OCI-LY1 (cell line): ENCODE data around the gene FAM120A.

Source experiments
- H2AFZ ChIP-seq: fragments of 200-600 bp; sonication (generic), shearing (Covaris generic); 2 replicates; pipeline ENCODE4 v1.6.0; 2014; ENCODE audit warnings: antibody characterized with exemption, mild to moderate bottlenecking, low read length
- H3F3A ChIP-seq: fragments of 200-600 bp; sonication (generic), shearing (Covaris generic); 2 replicates; pipeline ENCODE4 v1.6.0; 2014; ENCODE audit warnings: mild to moderate bottlenecking, antibody characterized with exemption, low read length, moderate library complexity; ENCODE audit not compliant: insufficient read depth
- H3K27ac ChIP-seq: fragments of 200-600 bp; sonication (generic); 2 replicates; pipeline ENCODE4 v1.5.1; 2014; ENCODE audit warnings: low read length, mixed run types, mild to moderate bottlenecking, low read depth; ENCODE audit not compliant: poor library complexity, severe bottlenecking
- H3K27me3 ChIP-seq: fragments of 200-600 bp; sonication (generic); 2 replicates; pipeline ENCODE4 v1.6.0; 2014; ENCODE audit warnings: antibody characterized with exemption, mild to moderate bottlenecking, low read length, moderate library complexity; ENCODE audit not compliant: insufficient read depth
- H3K36me3 ChIP-seq: fragments of 200-600 bp; sonication (generic); 2 replicates; pipeline ENCODE4 v1.6.1; 2014; ENCODE audit warnings: mild to moderate bottlenecking, antibody characterized with exemption, low read length, moderate library complexity, mixed read lengths; ENCODE audit not compliant: insufficient read depth
- H3K4me1 ChIP-seq: fragments of 200-600 bp; sonication (generic); 2 replicates; pipeline ENCODE4 v1.5.1; 2014; ENCODE audit warnings: mild to moderate bottlenecking, low read length, moderate library complexity; ENCODE audit not compliant: insufficient read depth, severe bottlenecking
- H3K4me2 ChIP-seq: fragments of 200-600 bp; sonication (generic), shearing (Covaris generic); 2 replicates; pipeline ENCODE4 v1.6.1; 2014; ENCODE audit warnings: low read length
- H3K4me3 ChIP-seq: fragments of 200-600 bp; sonication (generic); 2 replicates; pipeline ENCODE4 v1.5.1; 2014; ENCODE audit warnings: low read length, low read depth, mild to moderate bottlenecking, mixed read lengths; ENCODE audit not compliant: poor library complexity, severe bottlenecking
- H3K79me2 ChIP-seq: fragments of 200-600 bp; shearing (Covaris generic); 2 replicates; pipeline ENCODE4 v1.6.1; 2016; ENCODE audit warnings: mixed run types, low read length, mixed read lengths; ENCODE audit not compliant: insufficient read depth
- H3K9ac ChIP-seq: fragments of 200-600 bp; sonication (generic), shearing (Covaris generic); 2 replicates; pipeline ENCODE4 v1.6.1; 2014; ENCODE audit warnings: mild to moderate bottlenecking, low read length, mixed read lengths
- H3K9me2 ChIP-seq: fragments of 200-600 bp; sonication (generic), shearing (Covaris generic); 2 replicates; pipeline ENCODE4 v1.6.1; 2014; ENCODE audit warnings: low read depth, mild to moderate bottlenecking, low read length, mixed read lengths
- H3K9me3 ChIP-seq: fragments of 200-600 bp; shearing (Covaris generic); 2 replicates; pipeline ENCODE4 v1.6.1; 2014; ENCODE audit warnings: low read length, mixed read lengths
- H4K20me1 ChIP-seq: fragments of 200-600 bp; sonication (generic), shearing (Covaris generic); 2 replicates; pipeline ENCODE4 v1.6.0; 2016; ENCODE audit warnings: mild to moderate bottlenecking, low read length; ENCODE audit not compliant: insufficient read depth
- CTCF ChIP-seq: fragments of 200-600 bp; sonication (generic), shearing (Covaris generic); IDR thresholded peaks from 2 replicates; pipeline ENCODE4 v1.5.1; 2017; ENCODE audit warnings: mild to moderate bottlenecking, antibody characterized with exemption, low read length, moderate library complexity, mixed read lengths
- EZH2 ChIP-seq: fragments of 200-600 bp; sonication (generic), shearing (Covaris generic); IDR thresholded peaks from 2 replicates; pipeline ENCODE4 v1.8.0; 2017; ENCODE audit warnings: borderline replicate concordance, mixed run types, mild to moderate bottlenecking, antibody characterized with exemption, low read length, moderate library complexity, mixed read lengths

Gene FAM120A

DNA sequence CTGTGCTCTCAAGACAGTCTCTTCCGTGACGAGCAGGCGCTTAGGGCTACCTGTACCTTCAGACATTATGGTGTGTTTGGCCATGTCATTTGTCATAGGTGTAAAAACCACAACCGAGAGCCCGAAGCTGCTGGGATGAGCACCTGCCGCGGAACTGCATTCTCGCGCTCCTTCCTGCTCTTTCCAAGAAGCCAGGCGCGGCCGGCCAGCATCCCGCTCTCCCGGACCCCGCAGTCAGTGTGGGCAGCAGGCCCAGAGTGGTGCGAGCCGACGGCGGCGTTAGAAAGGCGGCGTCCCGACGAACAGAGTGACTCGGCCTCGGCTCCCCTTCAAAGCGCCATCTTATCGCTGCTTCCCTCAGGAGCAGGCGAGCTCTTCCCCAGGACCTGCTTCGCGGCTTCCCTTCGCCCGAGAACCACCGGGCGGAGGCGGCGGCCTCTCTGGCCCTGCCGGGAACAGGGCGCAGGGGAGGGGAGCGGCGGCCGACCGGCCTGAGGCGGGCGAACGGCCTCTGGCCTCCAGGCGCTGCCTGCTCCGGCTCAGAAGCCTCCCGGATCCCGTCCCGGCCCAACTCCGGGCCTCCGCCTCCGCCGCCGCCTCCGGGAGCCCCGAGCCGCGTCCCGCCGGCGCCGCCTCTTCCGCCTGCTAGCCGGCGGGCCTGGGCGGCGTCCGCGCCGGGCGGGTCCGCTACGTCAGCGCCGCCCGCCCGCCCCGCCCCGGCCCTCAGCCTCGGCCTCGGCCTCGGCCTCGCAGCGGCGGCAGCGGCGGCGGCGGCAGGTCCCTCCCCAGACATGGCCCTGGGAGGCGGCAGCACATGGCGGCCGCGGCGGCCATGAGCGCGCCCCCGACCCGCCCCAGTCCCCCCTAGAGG lies at the start of gene FAM120A:
TSS of gene FAM120A (plus strand) at position 741 of the 871 bp plus-strand sequence. CDS start 231 bp downstream, outside the sequence.
- no peaks in the 10 kb centered on the region for H3K27me3 ChIP-seq
- H3K79me2 ChIP-seq = peaks cover 47% of the 10 kb centered on the region
- no peaks in the 10 kb centered on the region for H3F3A ChIP-seq
- H3K4me3 ChIP-seq = peak within 1 kb of the TSS; percentile 99
- H3K9me3 ChIP-seq = no peaks in the 10 kb centered on the region
- peaks cover 64% of the 10 kb centered on the region for H3K36me3 ChIP-seq
- no peak within 1 kb of the TSS for H2AFZ ChIP-seq
- H3K4me2 ChIP-seq = peak within 1 kb of the TSS; percentile 88
- H4K20me1 ChIP-seq = no peaks in the 10 kb centered on the region
- peak within 1 kb of the TSS; percentile 97 for H3K9ac ChIP-seq
- TF ChIP-seq CTCF (no peak), EZH2 (no peak)
- H3K27ac ChIP-seq = peak within 1 kb of the TSS; percentile 80
- peaks cover 40% of the 10 kb centered on the region for H3K4me1 ChIP-seq
- no peaks in the 10 kb centered on the region for H3K9me2 ChIP-seq

DNA sequence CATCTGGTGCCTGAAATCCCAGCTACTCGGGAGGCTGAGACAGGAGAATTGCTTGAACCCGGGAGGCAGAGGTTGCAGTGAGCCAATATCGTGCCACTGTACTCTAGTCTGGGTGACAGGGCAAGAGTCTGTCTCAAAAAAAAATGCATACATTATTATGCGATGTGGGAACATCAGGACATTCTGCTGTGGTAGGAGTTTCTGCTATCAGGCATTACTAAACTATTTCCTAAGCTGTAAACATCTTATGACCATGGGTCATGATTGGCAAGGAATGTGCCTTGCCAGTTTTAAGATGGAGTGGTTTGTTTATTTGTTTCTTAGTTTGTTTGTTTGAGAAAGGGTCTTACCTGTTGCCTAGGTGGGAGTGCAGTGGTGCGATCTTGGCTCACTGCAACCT lies 45.1 kb upstream of the FAM120A start:
- Histone ChIP-seq H3K27ac (no peak overlapping the region), H2AFZ (no peak overlapping the region), H3K27me3 (no peaks in the 10 kb centered on the region), H4K20me1 (no peaks in the 10 kb centered on the region), H3K79me2 (no peaks in the 10 kb centered on the region), H3K4me1 (no peaks in the 10 kb centered on the region), H3K9ac (no peak overlapping the region), H3K9me2 (no peaks in the 10 kb centered on the region), H3K4me2 (no peak overlapping the region), H3K36me3 (no peaks in the 10 kb centered on the region), H3K9me3 (no peaks in the 10 kb centered on the region), H3K4me3 (no peak overlapping the region), H3F3A (no peaks in the 10 kb centered on the region; the same call in 1 of the 2 replicates)
- TF ChIP-seq EZH2 (no peak), CTCF (no peak)

- no peak overlapping the region for H3K9ac ChIP-seq
- H3K4me1 ChIP-seq = no peaks in the 10 kb centered on the region
- H3K9me2 ChIP-seq = no peaks in the 10 kb centered on the region
- TF ChIP-seq EZH2 (no peak), CTCF (no peak)
- H3K27me3 ChIP-seq = no peaks in the 10 kb centered on the region; the same call in 1 of the 2 replicates
- H3K79me2 ChIP-seq = no peaks in the 10 kb centered on the region
- no peak overlapping the region for H3K4me2 ChIP-seq
- H2AFZ ChIP-seq = no peak overlapping the region
- no peak overlapping the region for H3K27ac ChIP-seq
- no peaks in the 10 kb centered on the region; the same call in 1 of the 2 replicates for H3K36me3 ChIP-seq
- H3K9me3 ChIP-seq = peaks cover 11% of the 10 kb centered on the region; the same call in 1 of the 2 replicates
- H3F3A ChIP-seq = no peaks in the 10 kb centered on the region
- H4K20me1 ChIP-seq = no peaks in the 10 kb centered on the region
- no peak overlapping the region for H3K4me3 ChIP-seq
Measured at GRCh38 chr9:93413530-93413929, 38.0 kb upstream of the FAM120A start.
